ENCODE measurements around the gene LEFTY2. TPM values are rescaled to one million over a fixed set of nuclear protein-coding genes. Genes with fewer than 3 reads are reported as not detected.
"Not testable (repeated sequence)": the region's sequence is repeated elsewhere in the genome, so short reads cannot be mapped to it uniquely, and the experiment has no call there.

Gene LEFTY2
- total RNA-seq, 6 experiments from 2014 or later: 0.31 TPM; not detected in 5

DNA sequence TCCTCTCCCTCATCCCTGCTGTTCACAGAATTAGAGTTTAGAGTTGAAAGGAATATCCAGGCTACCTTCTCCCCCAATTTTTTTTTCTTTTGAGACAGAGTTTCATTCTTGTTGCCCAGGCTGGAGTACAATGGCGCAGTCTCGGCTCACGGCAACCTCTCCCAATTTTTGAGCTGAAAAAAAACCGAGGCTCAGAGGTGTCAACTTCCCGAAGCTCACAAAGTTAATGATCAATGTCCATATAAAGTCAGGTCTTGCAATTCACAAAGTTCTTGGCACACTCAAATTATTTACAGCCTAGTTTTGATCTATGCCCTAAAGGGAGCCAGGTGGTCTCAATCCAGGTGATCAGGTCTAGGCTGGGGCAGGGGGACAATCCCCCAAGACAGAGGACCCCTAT, 51.3 kb downstream of the LEFTY2 start:
- intact Hi-C loops (cut with DNase I): no loop called here
- no peaks in the 10 kb centered on the region for H3K27me3 ChIP-seq
- no peaks in the 10 kb centered on the region for H3K9me3 ChIP-seq
- H3K36me3 ChIP-seq: no peaks in the 10 kb centered on the region
- WGBS (ENCODE audit: insufficient coverage, low coverage, low lambda C conversion rate, missing lambda C conversion rate): 29% methylated on average over 5 of the region's 5 CpGs
- peaks cover 0 to 59% (median 25%) of the 10 kb centered on the region in 4 donors for H3K4me1 ChIP-seq
- peak overlapping the region; percentile 63 to 84 (median 77) for H3K27ac ChIP-seq
- no peak overlapping the region for H3K4me3 ChIP-seq
- DNase-seq (peak in 1 of 3 donors; percentile 22), ATAC-seq (peak; percentile 13 to 32 (median 16))
- no peak for TF ChIP-seq POLR2A (IDR thresholded peaks at IDR 0.05)
- TF ChIP-seq, protein P1, sequence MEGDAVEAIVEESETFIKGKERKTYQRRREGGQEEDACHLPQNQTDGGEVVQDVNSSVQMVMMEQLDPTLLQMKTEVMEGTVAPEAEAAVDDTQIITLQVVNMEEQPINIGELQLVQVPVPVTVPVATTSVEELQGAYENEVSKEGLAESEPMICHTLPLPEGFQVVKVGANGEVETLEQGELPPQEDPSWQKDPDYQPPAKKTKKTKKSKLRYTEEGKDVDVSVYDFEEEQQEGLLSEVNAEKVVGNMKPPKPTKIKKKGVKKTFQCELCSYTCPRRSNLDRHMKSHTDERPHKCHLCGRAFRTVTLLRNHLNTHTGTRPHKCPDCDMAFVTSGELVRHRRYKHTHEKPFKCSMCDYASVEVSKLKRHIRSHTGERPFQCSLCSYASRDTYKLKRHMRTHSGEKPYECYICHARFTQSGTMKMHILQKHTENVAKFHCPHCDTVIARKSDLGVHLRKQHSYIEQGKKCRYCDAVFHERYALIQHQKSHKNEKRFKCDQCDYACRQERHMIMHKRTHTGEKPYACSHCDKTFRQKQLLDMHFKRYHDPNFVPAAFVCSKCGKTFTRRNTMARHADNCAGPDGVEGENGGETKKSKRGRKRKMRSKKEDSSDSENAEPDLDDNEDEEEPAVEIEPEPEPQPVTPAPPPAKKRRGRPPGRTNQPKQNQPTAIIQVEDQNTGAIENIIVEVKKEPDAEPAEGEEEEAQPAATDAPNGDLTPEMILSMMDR (IDR thresholded peaks at IDR 0.05): no peak

DNA sequence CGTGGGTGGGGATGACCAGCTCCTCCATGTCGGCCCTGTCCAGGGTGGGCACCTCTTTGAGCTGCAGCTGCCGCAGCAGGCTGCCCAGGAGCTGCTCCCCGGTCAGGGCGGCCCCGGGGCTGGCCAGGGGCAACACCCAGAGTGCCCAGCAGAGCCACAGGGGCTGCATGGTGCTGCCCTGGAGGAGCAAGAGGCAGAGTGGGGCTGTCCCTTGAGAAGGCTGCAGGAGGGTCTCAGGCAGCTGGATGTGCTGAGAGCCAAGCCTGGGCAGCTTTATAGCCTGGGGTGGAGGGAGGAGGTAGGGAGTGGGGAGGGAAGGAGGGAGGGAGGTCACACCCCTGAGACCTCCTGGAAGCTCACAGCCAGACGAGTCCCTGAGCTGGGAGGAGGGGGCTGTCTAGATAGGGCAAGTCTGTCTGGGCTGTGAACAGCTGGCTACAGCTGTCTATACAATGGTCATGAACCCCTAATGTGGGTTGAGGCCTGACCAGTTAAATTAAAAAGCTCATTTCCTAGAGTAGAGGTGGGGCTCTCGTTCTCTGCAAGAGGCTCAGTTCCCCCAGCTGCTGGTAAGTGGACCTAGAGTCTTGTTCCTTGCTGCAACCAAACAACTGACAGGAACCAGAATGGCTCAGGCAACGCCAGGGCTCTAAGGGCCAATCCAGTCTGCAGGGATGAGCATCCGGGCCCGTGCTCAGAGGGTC, 52.0 kb downstream of the LEFTY2 start, which contains the start of gene LEFTY1:
LEFTY1 (minus strand) TSS at position 249 of the 704 bp plus-strand sequence; CDS start at position 169, 80 bp downstream.
- DNase-seq: peak in 1 of 3 donors; percentile 40
- Histone ChIP-seq H3K27ac (peak within 1 kb of the TSS; percentile 63 to 84 (median 77)), H3K36me3 (no peaks in the 10 kb centered on the region), H3K4me1 (peaks cover 0 to 62% (median 25%) of the 10 kb centered on the region in 4 donors), H3K9me3 (no peaks in the 10 kb centered on the region), H3K27me3 (no peaks in the 10 kb centered on the region), H3K4me3 (no peak within 1 kb of the TSS)
- no peak for TF ChIP-seq POLR2A (IDR thresholded peaks at IDR 0.05)
- TF ChIP-seq, protein P1 (IDR thresholded peaks at IDR 0.05): no peak
- no peak for ATAC-seq
- 60% methylated on average over 1 of the region's 11 CpGs for WGBS (ENCODE audit: insufficient coverage, low coverage, low lambda C conversion rate, missing lambda C conversion rate)
- intact Hi-C loops (cut with DNase I): no loop called here

DNA sequence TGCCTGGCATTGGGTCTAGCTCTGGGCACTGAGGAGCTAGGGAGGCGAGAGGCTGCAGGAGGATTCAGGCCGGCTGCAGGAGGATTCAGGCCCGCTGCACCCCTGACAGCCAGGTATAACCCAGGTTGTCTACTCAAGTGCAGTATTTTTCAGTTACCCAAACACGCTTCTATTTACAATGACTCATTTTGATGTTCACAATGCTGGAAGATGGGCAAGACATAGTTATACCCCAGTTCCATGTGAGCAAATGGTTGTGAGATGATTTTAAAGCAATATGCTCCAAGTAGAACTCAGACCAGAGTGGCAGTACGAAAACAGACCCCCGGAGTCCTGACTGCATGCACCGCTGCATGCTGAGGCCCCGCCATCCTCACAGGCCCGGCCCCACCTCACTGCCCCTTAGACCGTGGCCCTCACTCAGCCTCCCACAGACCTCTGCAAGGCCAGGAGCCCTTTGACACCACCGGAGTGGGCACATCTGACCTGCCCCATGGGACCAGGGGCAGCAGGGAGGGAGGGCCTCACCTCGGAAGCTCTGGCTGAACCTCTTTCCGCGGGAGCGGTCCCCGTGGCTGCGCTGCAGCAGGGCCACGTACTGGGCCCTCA, 52.6 kb downstream of the LEFTY2 start:
- TF ChIP-seq POLR2A (IDR thresholded peaks at IDR 0.05): no peak
- TF ChIP-seq, protein P1 (IDR thresholded peaks at IDR 0.05): no peak
- Histone ChIP-seq H3K4me3 (no peak overlapping the region), H3K36me3 (no peaks in the 10 kb centered on the region), H3K9me3 (no peaks in the 10 kb centered on the region), H3K4me1 (peaks cover 0 to 67% (median 25%) of the 10 kb centered on the region in 4 donors), H3K27me3 (no peaks in the 10 kb centered on the region), H3K27ac (peak overlapping the region in 1 of 3 donors; percentile 18)
- no peak for DNase-seq
- intact Hi-C loops (cut with DNase I): no loop called here
- 77% methylated on average over 5 of the region's 18 CpGs for WGBS (ENCODE audit: insufficient coverage, low coverage, low lambda C conversion rate, missing lambda C conversion rate)
- peak in 1 of 4 donors; percentile 7 for ATAC-seq

DNA sequence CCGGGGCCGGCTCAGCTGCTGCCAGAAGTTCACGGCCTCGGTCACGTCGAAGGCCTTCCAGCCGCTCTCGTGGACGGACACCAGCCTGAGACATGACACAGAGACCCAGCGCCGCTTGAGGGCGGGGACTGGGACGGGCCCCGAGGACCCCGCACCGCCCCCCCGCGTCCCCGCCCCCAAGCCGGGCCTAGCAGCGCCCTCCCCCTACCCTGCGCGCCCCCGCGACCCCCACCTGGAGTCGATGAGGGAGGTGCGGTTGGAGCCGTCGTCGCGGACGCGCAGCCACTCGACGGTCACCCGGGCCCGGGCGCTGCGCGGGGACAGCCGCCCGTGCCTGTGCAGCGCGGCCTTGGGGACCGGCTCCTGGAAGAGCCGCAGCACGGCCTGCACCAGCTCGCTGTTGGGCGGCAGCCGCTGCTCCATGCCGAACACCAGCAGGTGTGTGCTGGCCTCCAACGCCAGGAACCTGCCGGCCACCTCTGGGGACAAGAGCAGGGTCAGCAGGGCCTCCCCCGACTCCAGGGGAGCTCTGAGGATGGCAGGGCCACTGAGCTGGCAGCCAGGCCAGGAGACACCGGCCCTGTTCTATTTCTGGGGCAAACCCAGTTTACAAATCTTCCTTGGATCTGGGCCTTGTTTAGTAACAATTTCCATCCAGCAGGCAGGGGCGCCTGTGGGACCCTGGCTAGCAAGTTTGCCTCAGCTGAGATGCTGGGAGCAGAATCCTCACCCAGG, 53.3 kb downstream of the LEFTY2 start:
- peaks cover 0 to 73% (median 25%) of the 10 kb centered on the region in 4 donors for H3K4me1 ChIP-seq
- no CpG with 5 or more reads among the region's 56 CpGs for whole genome bisulfite sequencing (ENCODE audit: insufficient coverage, low coverage, low lambda C conversion rate, missing lambda C conversion rate)
- H3K36me3 ChIP-seq; H3K27ac ChIP-seq; H3K4me3 ChIP-seq; intact Hi-C loops (cut with DNase I); ATAC-seq; H3K27me3 ChIP-seq; H3K9me3 ChIP-seq: not testable (repeated sequence)
- peak in 1 of 3 donors; percentile 48 for DNase-seq
